HG03565 (cell line): ENCODE results near the gene BLCAP.

Experiments
- ATAC-seq: cut with Tn5 transposase; IDR thresholded peaks from one replicate; pipeline ENCODE4 v1.9.1; 2021; ENCODE audit warnings: mild to moderate bottlenecking, moderate library complexity; ENCODE audit not compliant: unreplicated experiment

BLCAP gene

GRCh38 chr20:37518059-37518458 is 9.6 kb downstream of the BLCAP start:
- ATAC-seq, result no peak

- no peak for ATAC-seq
Observed at GRCh38 chr20:37516811-37517750, 10.6 kb downstream of the BLCAP start.

GRCh38 chr20:37515876-37516275 is 11.8 kb downstream of the BLCAP start:
- ATAC-seq, result no peak

- no peak for ATAC-seq
Observed at GRCh38 chr20:37513779-37514359, 13.8 kb downstream of the BLCAP start.

GRCh38 chr20:37511610-37512275 is 15.9 kb downstream of the BLCAP start:
- no peak for ATAC-seq

- no peak for ATAC-seq
Observed at GRCh38 chr20:37510226-37510625, 17.4 kb downstream of the BLCAP start.

GRCh38 chr20:37506152-37506725 is 21.4 kb downstream of the BLCAP start:
- ATAC-seq, result no peak

GRCh38 chr20:37505263-37506151 is 22.2 kb downstream of the BLCAP start:
- no peak for ATAC-seq

- ATAC-seq, result no peak
Observed at GRCh38 chr20:37504404-37505096, 23.1 kb downstream of the BLCAP start.

GRCh38 chr20:37503256-37503927 is 24.3 kb downstream of the BLCAP start:
- ATAC-seq, result no peak

- ATAC-seq, result no peak
Observed at GRCh38 chr20:37502654-37503053, 25.0 kb downstream of the BLCAP start.

- ATAC-seq, result no peak
Observed at GRCh38 chr20:37501940-37502339, 25.7 kb downstream of the BLCAP start.

GRCh38 chr20:37500311-37500710 is 27.4 kb downstream of the BLCAP start:
- ATAC-seq, result no peak

- ATAC-seq, result no peak
Observed at GRCh38 chr20:37498066-37498665, 29.5 kb downstream of the BLCAP start.

GRCh38 chr20:37494796-37495195 is 32.9 kb downstream of the BLCAP start:
- ATAC-seq, result no peak

GRCh38 chr20:37494301-37494700 is 33.4 kb downstream of the BLCAP start:
- ATAC-seq, result no peak

- ATAC-seq, result no peak
Observed at GRCh38 chr20:37492945-37493344, 34.7 kb downstream of the BLCAP start.

GRCh38 chr20:37492096-37492625 is 35.5 kb downstream of the BLCAP start:
- ATAC-seq, result no peak
